Spinal cord (tissue), 10 donors: Measurements from ENCODE around the gene OGN. TPM values are rescaled to one million over a fixed set of nuclear protein-coding genes. Genes with fewer than 3 reads are reported as not detected.

ENCODE experiments used
- DNase-seq, 6 donors: peaks; one replicate each; pipeline versions ENCODE4 v3.0.0 to v3.0.0-alpha.2; 2013 to 2015; ENCODE audit warnings: low spot score in 6 of 6, low read depth in 4 of 6
- H3K27ac ChIP-seq: one replicate; pipeline ENCODE4 v1.5.1; 2013; ENCODE audit warnings: low read depth, low read length, control low read depth
- H3K27me3 ChIP-seq: one replicate; pipeline ENCODE4 v1.6.1; 2013; ENCODE audit warnings: low read length; ENCODE audit not compliant: control insufficient read depth, insufficient read depth
- H3K36me3 ChIP-seq: one replicate; pipeline ENCODE4 v1.6.1; 2013; ENCODE audit warnings: low read length; ENCODE audit not compliant: control insufficient read depth, insufficient read depth
- H3K4me1 ChIP-seq: one replicate; pipeline ENCODE4 v1.6.1; 2013; ENCODE audit warnings: low read length; ENCODE audit not compliant: control insufficient read depth, insufficient read depth
- H3K4me3 ChIP-seq: one replicate; pipeline ENCODE4 v1.5.1; 2013; ENCODE audit warnings: low read depth, low read length, control low read depth
- H3K9me3 ChIP-seq: one replicate; pipeline ENCODE4 v1.6.1; 2013; ENCODE audit warnings: low read length; ENCODE audit not compliant: control insufficient read depth, insufficient read depth
- WGBS: methylation state at CpG from one replicate; pipeline ENCODE4 v1.1.5; 2013; ENCODE audit warnings: missing lambda C conversion rate; ENCODE audit not compliant: insufficient coverage; 5-methylcytosine and 5-hydroxymethylcytosine counted together
- polyA plus RNA-seq, 2 donors: library from polyadenylated mRNA; unstranded; fragments of 120-200 nt; gene quantifications; one replicate each; pipeline ENCODE4 v1.2.1, GENCODE V29; 2013; ENCODE audit not compliant: insufficient read length in 2 of 2
- total RNA-seq, 2 donors: library from RNA; depleted of rRNA in 1 of 2; stranded (reverse); fragments of 120-200 nt in 1 of 2; fragments of >200 nt in 1 of 2; gene quantifications; one replicate each; pipeline versions ENCODE4 v1.2.3 to v1.2.4, GENCODE V29; 2013 to 2014
- donor health status: healthy.

OGN gene
- total and polyA plus RNA-seq, 4 donors: 70.2 to 1,092 (median 446) TPM

DNA sequence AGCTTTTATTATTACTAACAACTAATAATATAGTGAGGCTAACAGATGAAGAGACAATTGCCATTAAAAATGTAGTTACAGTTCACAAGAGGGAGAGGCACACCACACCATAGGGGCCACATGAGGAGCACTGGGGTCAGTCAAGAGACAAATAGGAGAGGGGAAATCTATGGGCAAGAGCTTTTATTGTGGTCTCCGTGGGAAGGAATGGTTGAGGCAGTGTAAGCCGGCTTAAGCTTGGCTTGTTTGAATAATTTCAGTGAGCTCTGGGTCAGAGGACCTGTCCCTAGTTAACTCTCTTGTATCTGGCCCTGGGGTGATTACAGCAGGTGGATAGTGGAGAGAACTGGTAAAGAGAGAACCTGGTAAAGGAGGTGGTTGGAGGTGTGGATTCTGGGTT is 35.3 kb downstream of the OGN start:
- no peak overlapping the region for H3K4me3 ChIP-seq
- H3K27me3 ChIP-seq: no peaks in the 10 kb centered on the region
- no peaks in the 10 kb centered on the region for H3K36me3 ChIP-seq
- no peak for DNase-seq
- no peaks in the 10 kb centered on the region for H3K4me1 ChIP-seq
- WGBS: 11% methylated on average over 2 of the region's 2 CpGs
- H3K27ac ChIP-seq: no peak overlapping the region
- H3K9me3 ChIP-seq: peaks cover 4% of the 10 kb centered on the region

DNA sequence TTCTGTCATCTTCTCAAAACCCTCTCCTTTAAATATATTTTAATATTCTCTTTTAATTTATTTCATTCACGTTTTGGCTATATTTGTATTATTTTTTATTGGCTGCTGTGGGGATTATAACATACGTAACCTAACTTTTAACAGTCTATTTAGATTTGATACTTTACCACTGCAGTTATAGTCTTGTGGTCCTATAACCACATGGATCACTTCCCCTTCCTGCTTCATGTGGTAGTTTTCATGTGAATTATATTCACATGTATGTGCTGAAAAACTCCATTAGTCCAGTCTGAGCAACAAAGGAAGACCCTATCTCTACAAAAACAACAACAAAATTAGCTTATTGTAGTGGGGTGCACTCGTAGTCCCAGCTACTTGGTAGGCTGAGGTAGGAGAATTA is 44.3 kb downstream of the OGN start:
- Histone ChIP-seq H3K27ac (no peak overlapping the region), H3K4me1 (no peaks in the 10 kb centered on the region), H3K4me3 (no peak overlapping the region), H3K36me3 (no peaks in the 10 kb centered on the region), H3K9me3 (peaks cover 6% of the 10 kb centered on the region), H3K27me3 (no peaks in the 10 kb centered on the region)
- DNase-seq: no peak
- WGBS: no CpG with 5 or more reads among the region's 3 CpGs

DNA sequence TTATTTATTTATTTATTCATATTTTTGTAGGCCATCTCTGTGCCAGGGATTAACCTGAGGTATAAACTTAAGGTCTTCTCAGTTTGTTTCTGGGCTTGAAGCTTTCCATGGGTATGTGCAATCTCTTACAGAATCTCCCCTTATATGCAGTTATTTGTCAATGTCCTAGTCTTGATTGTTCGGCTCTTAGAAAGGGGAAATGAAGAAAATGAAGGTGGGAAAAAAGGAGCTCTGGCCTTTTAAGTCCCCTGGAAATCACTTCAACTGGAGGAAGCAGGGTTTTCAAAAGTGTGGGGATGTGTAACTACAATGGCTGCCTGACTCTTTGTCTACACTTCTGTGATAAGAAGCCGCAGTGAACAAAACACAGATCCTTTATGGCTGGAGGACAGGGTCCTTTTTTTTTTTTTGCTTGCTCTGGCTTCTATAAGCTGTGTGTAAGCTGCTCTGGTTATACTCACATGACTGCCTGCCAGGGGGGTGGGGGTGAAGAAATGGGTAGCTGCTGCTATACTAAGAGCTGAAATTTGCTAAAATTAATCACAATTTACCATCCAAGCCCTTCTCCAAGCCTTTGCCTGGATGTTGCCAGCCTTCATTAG is 44.9 kb downstream of the OGN start:
- no peak overlapping the region for H3K4me3 ChIP-seq
- H3K27ac ChIP-seq: no peak overlapping the region
- no CpG with 5 or more reads among the region's 2 CpGs for WGBS
- DNase-seq: peak in 1 of 6 donors; percentile 7
- peaks cover 6% of the 10 kb centered on the region for H3K9me3 ChIP-seq
- no peaks in the 10 kb centered on the region for H3K27me3 ChIP-seq
- H3K4me1 ChIP-seq: no peaks in the 10 kb centered on the region
- H3K36me3 ChIP-seq: no peaks in the 10 kb centered on the region

DNA sequence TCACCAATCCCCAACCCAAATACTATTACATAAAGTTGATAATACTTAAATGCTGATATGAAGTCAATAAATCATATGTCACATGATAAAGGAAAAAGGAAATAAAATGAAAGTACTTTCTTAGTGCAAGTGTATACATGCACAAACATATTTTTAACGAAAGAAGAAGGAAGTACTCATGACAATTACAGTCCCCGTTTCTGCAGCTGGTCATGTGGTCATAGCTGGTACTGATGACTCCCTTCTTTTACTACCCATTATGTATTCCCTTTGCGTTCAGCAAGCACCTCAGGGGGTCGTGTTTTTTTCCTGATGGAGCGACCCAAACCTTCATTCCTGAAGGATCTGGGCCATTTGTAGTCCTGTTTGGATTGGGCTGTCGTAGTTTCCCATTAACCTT is 51.3 kb downstream of the OGN start:
- Histone ChIP-seq H3K27ac (no peak overlapping the region), H3K4me3 (no peak overlapping the region), H3K9me3 (peaks cover 3% of the 10 kb centered on the region), H3K36me3 (no peaks in the 10 kb centered on the region), H3K4me1 (no peaks in the 10 kb centered on the region), H3K27me3 (no peaks in the 10 kb centered on the region)
- no peak for DNase-seq
- no CpG with 5 or more reads among the region's 6 CpGs for WGBS

DNA sequence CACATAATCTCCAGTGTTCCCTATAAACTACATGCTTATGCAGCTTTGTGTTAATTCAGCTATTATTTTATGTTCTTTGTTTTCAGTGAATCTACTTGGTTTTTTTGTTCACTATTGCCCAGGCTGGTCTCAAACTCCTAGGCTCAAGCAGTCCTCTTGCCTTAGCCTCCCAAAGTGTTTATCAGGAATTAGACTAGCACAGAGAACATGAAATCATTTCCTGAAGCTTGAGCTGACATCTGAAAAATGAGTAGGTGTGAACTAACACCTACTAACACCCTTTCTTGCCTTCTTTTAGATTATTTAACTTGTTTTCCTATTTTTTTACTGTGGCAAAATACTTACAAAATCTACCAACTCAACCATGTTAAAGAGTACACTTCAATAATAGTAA is 53.6 kb downstream of the OGN start:
- Histone ChIP-seq H3K4me3 (no peak overlapping the region), H3K4me1 (no peaks in the 10 kb centered on the region), H3K27ac (peak overlapping the region; percentile 44), H3K36me3 (no peaks in the 10 kb centered on the region), H3K27me3 (no peaks in the 10 kb centered on the region), H3K9me3 (no peaks in the 10 kb centered on the region)
- no peak for DNase-seq

DNA sequence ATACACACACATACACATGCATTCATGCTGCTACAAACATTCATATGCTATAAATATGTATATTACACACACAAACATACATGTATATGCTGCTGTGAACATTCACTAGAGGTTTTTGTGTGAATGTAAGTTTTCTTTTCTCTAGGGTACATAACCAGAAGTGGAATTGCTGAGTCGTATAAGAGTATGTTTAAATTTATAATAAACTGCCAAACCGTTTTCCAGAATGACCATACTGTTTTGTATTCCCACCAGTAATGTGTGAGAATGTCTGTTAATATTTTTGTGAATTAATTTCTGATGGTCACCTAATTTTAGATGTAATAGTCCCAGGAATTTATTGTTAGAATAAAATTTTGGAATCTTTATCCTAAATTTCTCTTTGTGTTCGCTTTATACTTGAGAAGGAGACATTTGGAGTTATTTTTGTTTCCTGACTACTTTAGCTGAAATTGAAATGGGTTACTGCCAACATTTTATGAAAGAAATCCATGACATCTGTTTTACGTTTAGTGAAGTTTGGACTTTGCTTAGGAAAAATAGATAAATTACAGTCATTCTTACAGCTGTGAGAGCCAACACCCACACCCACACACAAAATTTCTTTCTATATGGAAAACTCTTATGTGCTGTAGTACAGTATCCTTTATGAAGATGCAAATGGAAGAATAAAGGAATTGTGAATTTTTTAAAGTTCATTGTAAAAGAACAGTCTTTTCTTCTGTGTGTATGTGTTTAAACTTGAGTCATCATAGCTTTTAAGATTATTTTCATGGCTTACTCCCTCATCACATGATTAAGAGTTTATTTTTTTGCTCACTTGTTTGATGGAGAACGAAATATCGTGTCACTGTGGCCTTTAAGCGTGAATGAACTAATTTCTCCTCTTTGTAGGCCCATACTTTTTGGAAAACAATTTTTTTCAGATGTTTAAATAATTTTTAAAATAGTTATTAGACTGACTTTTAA is 54.3 kb downstream of the OGN start:
- Histone ChIP-seq H3K4me1 (no peaks in the 10 kb centered on the region), H3K9me3 (no peaks in the 10 kb centered on the region), H3K36me3 (no peaks in the 10 kb centered on the region), H3K27ac (peak overlapping the region; percentile 44), H3K27me3 (no peaks in the 10 kb centered on the region), H3K4me3 (no peak overlapping the region)
- WGBS: no CpG with 5 or more reads among the region's 7 CpGs
- DNase-seq: peak in 1 of 6 donors; percentile 56

DNA sequence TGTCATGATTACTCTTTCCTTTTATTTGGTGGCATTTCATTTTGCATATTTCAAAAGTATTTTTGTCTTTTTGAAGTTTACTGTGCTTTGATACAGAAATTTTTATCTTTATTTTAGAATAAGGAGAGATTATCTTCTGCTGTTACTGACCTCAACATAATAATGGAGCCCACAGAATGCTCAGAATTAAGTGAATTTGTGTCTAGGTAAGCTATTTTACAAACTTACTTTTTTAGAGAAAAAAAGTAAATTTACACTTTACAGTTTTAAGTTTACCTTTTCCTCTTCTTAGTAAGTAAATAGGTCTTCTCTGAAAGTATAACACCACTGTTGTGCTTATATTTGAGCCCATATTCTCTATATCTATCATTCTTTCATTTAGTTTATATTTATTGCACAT is 58.8 kb downstream of the OGN start:
- no peak overlapping the region for H3K4me3 ChIP-seq
- no peaks in the 10 kb centered on the region for H3K36me3 ChIP-seq
- H3K9me3 ChIP-seq: no peaks in the 10 kb centered on the region
- no peak overlapping the region for H3K27ac ChIP-seq
- DNase-seq: no peak
- no peaks in the 10 kb centered on the region for H3K4me1 ChIP-seq
- H3K27me3 ChIP-seq: no peaks in the 10 kb centered on the region

DNA sequence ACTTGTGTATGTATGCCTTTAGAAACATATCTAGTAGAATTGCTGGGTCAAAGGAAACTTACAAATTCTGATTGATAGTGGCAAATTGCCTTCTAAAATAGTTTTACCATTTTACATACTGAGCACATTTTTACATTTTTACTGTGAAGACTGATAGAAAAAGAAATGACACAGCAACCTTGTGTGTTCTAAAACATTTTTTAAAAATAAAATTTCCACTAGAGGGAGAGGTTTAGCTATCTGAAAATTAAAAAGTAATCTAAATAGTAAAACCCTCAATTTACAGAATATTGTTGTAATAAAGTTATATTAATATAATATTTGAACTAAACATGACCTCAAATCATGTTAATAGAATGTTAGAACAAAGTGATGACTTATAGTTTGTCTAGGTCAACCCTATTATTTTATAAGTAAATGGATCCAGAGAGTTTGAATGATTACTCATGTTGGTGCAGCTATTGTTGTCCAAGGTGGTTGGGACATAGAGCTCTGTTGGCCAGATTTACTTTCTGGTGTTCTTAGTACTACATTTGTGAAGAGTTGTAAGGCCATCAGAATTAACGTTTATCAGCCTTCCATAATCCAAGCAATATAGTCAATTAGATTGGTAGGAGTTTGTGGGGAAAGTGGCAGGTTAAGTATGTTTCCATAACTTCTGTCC is 61.4 kb downstream of the OGN start:
- peak in 1 of 6 donors; percentile 5 for DNase-seq
- no peaks in the 10 kb centered on the region for H3K36me3 ChIP-seq
- no peak overlapping the region for H3K4me3 ChIP-seq
- H3K27ac ChIP-seq: peak overlapping the region; percentile 47
- no peaks in the 10 kb centered on the region for H3K27me3 ChIP-seq
- H3K4me1 ChIP-seq: no peaks in the 10 kb centered on the region
- no CpG with 5 or more reads among the region's 1 CpG for whole genome bisulfite sequencing
- H3K9me3 ChIP-seq: no peaks in the 10 kb centered on the region

DNA sequence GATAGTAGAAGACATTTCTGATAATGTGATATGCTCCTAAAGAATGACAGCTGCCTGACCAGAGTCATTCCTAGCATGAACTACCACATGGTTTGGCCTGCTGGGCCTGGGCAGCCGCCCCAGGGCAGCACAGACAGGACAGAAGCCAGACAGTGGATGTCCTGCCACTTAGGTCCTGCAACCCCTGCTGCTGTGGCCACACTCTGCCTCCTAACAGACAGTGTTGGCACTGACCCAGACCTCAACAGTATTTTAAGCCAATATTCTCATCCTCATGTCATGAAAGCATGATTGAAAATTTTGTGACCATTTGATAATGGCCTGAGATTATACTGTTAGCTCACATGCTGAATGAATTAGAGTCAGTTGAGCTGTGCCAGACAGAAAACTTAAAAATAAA is 62.8 kb downstream of the OGN start:
- Histone ChIP-seq H3K4me1 (no peaks in the 10 kb centered on the region), H3K36me3 (no peaks in the 10 kb centered on the region), H3K4me3 (no peak overlapping the region), H3K27me3 (no peaks in the 10 kb centered on the region), H3K9me3 (no peaks in the 10 kb centered on the region), H3K27ac (no peak overlapping the region)
- no peak for DNase-seq
- 89% methylated on average over 1 of the region's 1 CpG for WGBS
